ENCODE results near the gene ALG12.

The ALG12 gene

DNA sequence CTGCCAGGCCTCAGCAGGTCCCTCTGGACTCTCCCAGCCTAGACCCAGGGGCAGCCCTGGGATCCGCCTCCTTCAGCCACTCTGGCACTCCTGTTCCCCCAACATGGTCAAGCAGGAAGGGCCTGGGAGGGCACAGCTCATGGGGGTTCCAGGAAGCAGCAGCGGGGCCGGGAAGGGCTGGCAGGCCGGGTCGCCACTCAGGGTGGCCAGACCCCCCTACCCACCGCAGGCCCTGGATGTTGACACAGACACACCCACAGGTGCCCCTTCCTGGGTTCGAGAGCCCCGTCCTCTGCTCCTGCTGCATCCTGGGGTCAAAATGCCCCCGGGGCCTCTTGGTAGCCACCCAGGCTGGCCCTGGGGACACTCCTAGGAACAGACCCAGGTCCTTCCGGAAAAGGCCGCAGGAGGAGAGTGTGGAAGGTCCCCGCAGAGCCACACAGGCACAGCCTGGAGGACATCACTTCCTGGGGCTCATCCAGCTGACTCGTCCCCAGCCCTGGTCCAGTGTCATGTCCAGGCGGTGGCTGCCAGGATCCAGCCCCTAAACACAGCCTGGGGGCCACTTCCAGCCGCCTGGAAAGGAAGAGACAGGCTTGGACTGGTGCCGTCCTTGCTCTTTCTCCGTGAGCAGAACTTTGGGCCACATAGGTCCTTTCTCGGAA, 35.6 kb upstream of the ALG12 start:
- Mint-ChIP-seq H3K27me3 (peaks cover 1% of the 10 kb centered on the region), H3K9me3 (no peaks in the 10 kb centered on the region), H3K4me1 (ENCODE audit: low read depth) (peaks cover 95% of the 10 kb centered on the region), H3K36me3 (ENCODE audit: low read depth) (no peaks in the 10 kb centered on the region), H3K4me3 (peak overlapping the region; percentile 53), H3K27ac (peak overlapping the region; percentile 86)
- intact Hi-C loops (cut with micrococcal nuclease), result no loop called here

GRCh38 chr22:49953027-49953679, 34.9 kb upstream of the ALG12 start:
- peak overlapping the region; percentile 86 for H3K27ac Mint-ChIP-seq

DNA sequence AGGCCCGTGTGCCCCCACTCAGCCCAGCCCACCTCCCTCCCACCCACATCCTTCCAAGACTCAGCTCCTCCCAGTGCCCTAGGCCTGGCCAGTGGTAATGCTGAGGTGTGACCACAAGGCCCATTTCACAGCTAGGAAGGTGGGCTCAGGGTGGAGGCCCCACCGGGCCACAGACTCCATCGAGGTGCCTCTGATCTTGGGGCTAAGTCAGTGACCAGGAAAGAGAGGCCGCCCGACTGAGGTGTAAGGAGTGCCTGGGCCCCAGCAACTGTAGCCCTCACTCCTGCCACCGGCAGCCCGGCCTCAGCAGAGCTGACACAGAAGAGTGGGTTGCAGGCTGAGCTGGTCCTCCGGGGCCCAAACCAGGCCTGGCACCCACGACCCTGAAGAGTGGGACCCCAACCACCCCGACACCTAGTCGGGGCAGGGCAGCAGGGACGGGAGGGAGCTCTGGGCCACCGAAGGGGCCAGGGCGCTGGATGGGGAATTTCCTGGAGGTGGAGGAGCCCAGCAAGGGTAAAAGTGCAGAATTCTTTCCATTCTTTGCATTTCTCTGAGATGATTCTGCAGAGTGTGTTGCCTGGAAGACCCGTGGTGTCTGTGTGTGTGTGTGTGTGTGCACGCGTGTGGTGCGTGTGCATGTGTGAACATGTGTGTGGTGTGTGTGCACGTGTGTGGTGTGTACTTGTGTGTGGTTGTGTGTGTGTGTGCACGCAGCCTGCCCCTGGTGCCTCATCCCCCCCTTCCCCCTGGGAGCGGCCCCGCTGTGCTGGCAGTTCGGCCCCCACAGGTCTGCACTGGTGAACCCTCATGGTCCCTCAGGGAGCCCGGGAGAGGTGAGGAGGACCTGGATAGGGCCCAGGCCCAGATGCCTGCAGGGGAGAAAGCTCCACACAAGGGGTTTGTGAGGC, 34.0 kb upstream of the ALG12 start:
- intact Hi-C loops (cut with micrococcal nuclease), result no loop called here
- H3K27me3 Mint-ChIP-seq, result peaks cover 1% of the 10 kb centered on the region
- H3K4me1 Mint-ChIP-seq (ENCODE audit: low read depth), result peaks cover 81% of the 10 kb centered on the region
- H3K4me3 Mint-ChIP-seq, result no peak overlapping the region
- peak overlapping the region; percentile 86 for H3K27ac Mint-ChIP-seq
- H3K36me3 Mint-ChIP-seq (ENCODE audit: low read depth), result no peaks in the 10 kb centered on the region
- no peaks in the 10 kb centered on the region for H3K9me3 Mint-ChIP-seq

More at GRCh38 chr22:49953027-49953679, 34.9 kb upstream of the ALG12 start:
- Mint-ChIP-seq H3K27me3 (peaks cover 1% of the 10 kb centered on the region), H3K36me3 (ENCODE audit: low read depth) (no peaks in the 10 kb centered on the region), H3K4me3 (peak overlapping the region; percentile 53), H3K4me1 (ENCODE audit: low read depth) (peaks cover 89% of the 10 kb centered on the region), H3K9me3 (no peaks in the 10 kb centered on the region)
- intact Hi-C loops (cut with micrococcal nuclease), result no loop called here

DNA sequence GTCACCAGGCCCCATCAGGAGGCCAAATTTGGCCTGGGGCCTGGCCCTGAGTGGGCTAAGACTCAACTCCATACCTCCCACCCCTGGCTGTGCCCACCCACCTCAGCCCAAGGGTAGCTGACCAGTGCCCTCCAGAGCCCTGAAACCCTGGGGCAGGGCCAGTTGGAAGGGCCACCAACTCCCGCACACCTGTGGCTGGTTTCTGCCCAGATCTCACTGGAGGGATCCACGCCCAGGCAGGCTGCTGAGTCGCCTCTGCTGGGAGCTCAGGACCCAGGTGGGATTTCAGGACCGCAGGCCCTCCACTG, 33.4 kb upstream of the ALG12 start:
- H3K4me3 Mint-ChIP-seq, result no peak overlapping the region
- H3K4me1 Mint-ChIP-seq (ENCODE audit: low read depth), result peaks cover 80% of the 10 kb centered on the region
- H3K27ac Mint-ChIP-seq, result peak overlapping the region; percentile 86
- intact Hi-C loops (cut with micrococcal nuclease), result no loop called here
- H3K36me3 Mint-ChIP-seq (ENCODE audit: low read depth), result no peaks in the 10 kb centered on the region
- no peaks in the 10 kb centered on the region for H3K9me3 Mint-ChIP-seq
- peaks cover 1% of the 10 kb centered on the region for H3K27me3 Mint-ChIP-seq

- peak overlapping the region; percentile 30 for H3K4me3 Mint-ChIP-seq
- H3K27ac Mint-ChIP-seq, result peak overlapping the region; percentile 86
- intact Hi-C loops (cut with micrococcal nuclease), result no loop called here
- peaks cover 1% of the 10 kb centered on the region for H3K27me3 Mint-ChIP-seq
- no peaks in the 10 kb centered on the region for H3K9me3 Mint-ChIP-seq
- H3K4me1 Mint-ChIP-seq (ENCODE audit: low read depth), result peaks cover 80% of the 10 kb centered on the region
- H3K36me3 Mint-ChIP-seq (ENCODE audit: low read depth), result no peaks in the 10 kb centered on the region
Measured at GRCh38 chr22:49951000-49951677, 32.9 kb upstream of the ALG12 start.

DNA sequence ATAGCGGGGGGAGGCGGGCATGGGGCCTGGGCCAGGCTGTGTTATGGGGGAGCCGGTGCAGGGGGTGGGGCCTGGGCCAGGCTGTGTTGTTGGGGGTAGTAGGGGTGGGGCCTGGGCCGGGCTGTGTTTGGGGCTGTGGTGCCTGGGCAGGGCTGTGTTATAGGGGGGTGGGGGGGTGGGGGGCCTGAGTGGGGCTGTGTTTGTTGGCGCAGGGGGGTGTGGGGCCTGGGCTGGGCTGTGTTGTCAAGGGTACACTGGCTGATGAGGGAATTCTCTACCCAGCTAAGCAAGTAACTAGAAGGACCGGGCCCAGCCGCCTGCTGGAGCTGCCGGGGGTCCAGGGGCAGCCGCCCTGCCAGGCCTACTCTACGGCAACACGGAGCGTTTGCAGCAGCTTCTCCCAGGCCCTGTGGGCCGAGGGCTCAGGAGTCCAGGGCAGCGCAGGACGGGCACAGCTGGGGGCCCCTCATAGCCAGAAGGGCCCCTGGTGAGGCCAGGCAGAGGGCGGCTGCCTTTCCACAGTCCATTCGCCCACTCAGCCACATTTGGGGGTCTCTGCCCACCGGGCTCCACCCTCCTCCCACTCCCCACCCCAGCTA, 32.3 kb upstream of the ALG12 start:
- H3K36me3 Mint-ChIP-seq (ENCODE audit: low read depth), result no peaks in the 10 kb centered on the region
- H3K4me1 Mint-ChIP-seq (ENCODE audit: low read depth), result peaks cover 80% of the 10 kb centered on the region
- no peak overlapping the region for H3K4me3 Mint-ChIP-seq
- intact Hi-C loops (cut with micrococcal nuclease), result no loop called here
- H3K9me3 Mint-ChIP-seq, result no peaks in the 10 kb centered on the region
- peak overlapping the region; percentile 86 for H3K27ac Mint-ChIP-seq
- H3K27me3 Mint-ChIP-seq, result peaks cover 1% of the 10 kb centered on the region

DNA sequence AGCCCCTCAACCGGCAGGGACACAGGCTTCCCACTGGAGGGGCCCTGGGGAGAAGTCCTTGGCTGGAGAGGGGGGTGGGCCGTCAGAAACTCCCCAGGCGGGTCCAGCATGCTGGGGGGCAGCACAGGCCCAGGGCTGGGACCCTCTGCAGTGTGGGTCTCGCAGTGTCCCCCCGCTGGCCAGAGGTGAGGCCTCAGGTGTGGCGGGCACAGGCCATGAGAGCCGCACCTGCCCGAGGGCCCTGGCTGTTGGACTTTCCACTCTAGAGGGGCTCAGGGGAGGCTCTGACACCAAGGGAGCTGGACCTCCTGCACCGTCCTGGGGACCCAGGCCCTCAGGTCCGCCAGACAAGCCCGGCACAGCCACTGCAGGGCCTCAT, 31.7 kb upstream of the ALG12 start:
- no peaks in the 10 kb centered on the region for H3K36me3 Mint-ChIP-seq (ENCODE audit: low read depth)
- intact Hi-C loops (cut with micrococcal nuclease), result no loop called here
- no peaks in the 10 kb centered on the region for H3K9me3 Mint-ChIP-seq
- peaks cover 79% of the 10 kb centered on the region for H3K4me1 Mint-ChIP-seq (ENCODE audit: low read depth)
- no peak overlapping the region for H3K4me3 Mint-ChIP-seq
- H3K27me3 Mint-ChIP-seq, result peaks cover 1% of the 10 kb centered on the region
- H3K27ac Mint-ChIP-seq, result peak overlapping the region; percentile 74

DNA sequence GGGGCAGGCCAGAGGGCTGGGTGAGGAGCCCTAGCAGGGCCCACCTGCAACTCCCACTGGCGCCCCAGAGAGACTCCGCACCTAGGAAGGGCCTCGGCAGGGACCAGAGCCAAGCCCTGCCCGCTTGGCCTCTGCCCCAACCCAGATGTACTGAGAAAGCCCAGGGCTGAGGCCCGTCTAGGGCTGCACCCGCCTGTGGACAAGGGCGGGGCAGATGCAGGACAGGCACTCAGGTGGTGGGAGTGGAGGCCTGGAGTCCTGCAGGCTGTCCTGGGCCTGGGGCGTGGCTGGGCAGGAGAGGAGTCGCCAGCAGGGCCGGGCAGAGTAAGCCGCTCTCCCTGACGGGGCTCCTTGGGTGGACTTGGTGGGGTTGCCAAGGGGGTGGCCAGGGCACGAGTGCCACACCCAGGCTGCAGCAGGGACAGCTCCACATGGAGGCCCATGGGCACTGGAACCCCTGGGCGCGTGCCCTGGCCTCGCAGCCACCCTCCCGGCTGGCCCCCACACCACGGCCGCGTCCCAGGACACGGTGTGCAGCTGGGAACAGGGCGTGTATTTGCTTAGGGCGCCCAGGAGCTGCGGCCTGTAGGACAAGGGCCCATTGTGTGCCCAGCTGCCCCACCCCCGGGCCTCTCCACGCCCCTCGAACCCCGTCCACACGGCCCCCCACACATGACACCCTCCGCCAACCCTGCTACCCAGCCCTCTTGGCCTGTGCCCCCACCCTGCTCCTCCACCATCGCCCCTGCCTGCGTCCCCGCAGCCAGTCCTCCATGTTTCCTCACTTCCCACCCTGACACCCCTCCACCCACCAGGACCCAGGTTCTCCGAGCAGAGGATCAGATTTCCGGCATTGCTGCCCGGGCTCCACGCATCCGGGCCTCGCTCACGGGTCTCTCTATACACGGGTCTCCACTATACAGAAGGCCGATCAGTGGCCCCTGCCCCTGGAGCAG, 31.0 kb upstream of the ALG12 start:
- intact Hi-C loops (cut with micrococcal nuclease), result no loop called here
- no peak overlapping the region for H3K4me3 Mint-ChIP-seq
- peak overlapping the region; percentile 74 for H3K27ac Mint-ChIP-seq
- peaks cover 73% of the 10 kb centered on the region for H3K4me1 Mint-ChIP-seq (ENCODE audit: low read depth)
- H3K36me3 Mint-ChIP-seq (ENCODE audit: low read depth), result no peaks in the 10 kb centered on the region
- H3K9me3 Mint-ChIP-seq, result no peaks in the 10 kb centered on the region
- H3K27me3 Mint-ChIP-seq, result peaks cover 1% of the 10 kb centered on the region

DNA sequence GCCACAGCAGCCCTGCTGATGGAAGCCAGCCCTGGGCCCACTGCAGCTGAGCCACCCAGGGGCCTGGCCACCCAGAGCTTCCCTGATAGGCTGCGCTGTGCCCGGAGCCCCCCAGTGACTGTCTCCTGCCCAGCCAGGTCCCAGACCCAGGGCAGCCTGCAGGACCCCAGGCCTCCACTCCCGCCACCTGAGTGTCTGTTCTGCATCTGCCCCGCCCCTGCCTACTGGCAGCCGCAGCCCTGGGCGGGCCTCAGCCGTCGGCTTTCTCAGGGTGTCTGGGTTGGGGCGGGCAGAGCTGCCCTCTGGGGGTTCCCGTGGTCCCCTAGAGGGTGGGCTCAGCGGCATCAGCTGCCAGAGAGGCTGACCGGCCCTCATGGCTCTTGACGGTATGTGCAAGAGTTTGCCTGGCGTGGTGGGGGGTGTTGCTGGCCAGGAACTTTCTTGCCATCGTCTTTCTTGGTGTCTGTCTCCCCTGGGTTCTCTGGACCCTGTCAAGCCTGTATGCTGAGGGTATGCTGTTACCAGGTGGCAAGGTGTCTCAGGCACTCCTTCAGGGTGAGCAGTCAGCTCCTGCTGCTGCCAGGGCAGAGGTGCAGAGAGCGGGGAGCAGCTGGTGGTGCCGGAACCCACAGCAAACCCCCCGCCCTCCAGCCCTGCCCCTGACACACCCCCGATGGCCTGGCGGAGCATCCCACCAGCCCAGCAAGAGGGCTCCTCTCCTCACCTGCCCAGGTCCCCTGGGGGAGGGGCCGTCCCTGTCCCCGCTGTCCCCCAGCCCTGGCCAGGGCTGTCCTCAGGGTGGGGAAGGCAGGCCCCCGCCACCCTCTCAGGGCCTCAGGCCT, 30.1 kb upstream of the ALG12 start:
- no peak overlapping the region for H3K4me3 Mint-ChIP-seq
- peak overlapping the region; percentile 74 for H3K27ac Mint-ChIP-seq
- H3K36me3 Mint-ChIP-seq (ENCODE audit: low read depth), result no peaks in the 10 kb centered on the region
- peaks cover 64% of the 10 kb centered on the region for H3K4me1 Mint-ChIP-seq (ENCODE audit: low read depth)
- H3K9me3 Mint-ChIP-seq, result no peaks in the 10 kb centered on the region
- intact Hi-C loops (cut with micrococcal nuclease), result no loop called here
- H3K27me3 Mint-ChIP-seq, result peaks cover 1% of the 10 kb centered on the region

GRCh38 chr22:49947296-49947622, 29.0 kb upstream of the ALG12 start:
- Mint-ChIP-seq H3K9me3 (no peaks in the 10 kb centered on the region), H3K36me3 (ENCODE audit: low read depth) (no peaks in the 10 kb centered on the region), H3K27ac (peak overlapping the region; percentile 74), H3K4me3 (no peak overlapping the region), H3K27me3 (peaks cover 1% of the 10 kb centered on the region), H3K4me1 (ENCODE audit: low read depth) (peaks cover 53% of the 10 kb centered on the region)
- intact Hi-C loops (cut with micrococcal nuclease), result no loop called here

DNA sequence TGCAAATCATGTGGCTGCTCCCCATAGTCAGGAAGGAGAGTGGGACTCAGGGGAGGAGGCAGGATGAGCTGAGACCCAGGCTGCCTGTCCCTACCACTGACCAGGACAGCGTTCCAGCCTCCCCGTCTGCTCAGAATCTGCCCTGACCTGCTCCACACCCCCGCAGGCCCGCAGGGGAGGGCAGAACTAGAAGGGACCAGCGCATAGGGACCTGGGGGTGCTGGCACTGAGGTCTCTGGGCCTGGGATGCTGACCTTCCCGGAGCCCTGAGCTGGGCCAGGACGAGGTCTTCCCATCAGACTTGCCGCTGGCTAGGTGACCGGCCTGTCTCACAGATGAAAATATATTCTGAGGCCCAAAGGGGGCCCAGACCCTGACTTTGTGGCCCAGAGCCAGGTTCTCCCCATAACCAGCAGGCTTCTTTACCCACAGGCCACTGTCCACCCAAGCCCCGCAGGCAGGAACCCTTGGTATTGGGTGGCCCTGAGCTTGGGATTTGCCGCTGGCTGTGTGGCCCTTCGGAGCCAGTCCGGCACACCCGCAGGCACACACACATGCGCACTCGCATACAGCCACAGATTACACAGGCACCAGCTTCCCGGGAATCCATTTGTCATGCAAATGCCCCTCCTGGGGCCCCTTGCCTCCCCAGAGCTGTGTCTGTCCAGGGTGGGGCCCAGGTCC, 28.5 kb upstream of the ALG12 start:
- H3K27ac Mint-ChIP-seq, result peak overlapping the region; percentile 6
- intact Hi-C loops (cut with micrococcal nuclease), result no loop called here
- peaks cover 48% of the 10 kb centered on the region for H3K4me1 Mint-ChIP-seq (ENCODE audit: low read depth)
- peaks cover 1% of the 10 kb centered on the region for H3K27me3 Mint-ChIP-seq
- no peaks in the 10 kb centered on the region for H3K9me3 Mint-ChIP-seq
- H3K4me3 Mint-ChIP-seq, result no peak overlapping the region
- no peaks in the 10 kb centered on the region for H3K36me3 Mint-ChIP-seq (ENCODE audit: low read depth)

All from dendritic cell treated with granulocyte-macrophage colony-stimulating factor and Interleukin-4, amounts not matched to agents 40 ng/mL and 50 ng/mL, for 4 days (primary cell).